Glomerular visceral epithelial cell (primary cell): ENCODE results near the gene PTPRN2.
"Not testable (repeated sequence)": the region's sequence is repeated elsewhere in the genome, so short reads cannot be mapped to it uniquely, and the experiment has no call there.

Experiments used
- DNase-seq: peaks from one replicate; pipeline ENCODE4 v3.0.0-alpha.2; 2016; ENCODE audit errors: extremely low spot score

PTPRN2 gene

DNA sequence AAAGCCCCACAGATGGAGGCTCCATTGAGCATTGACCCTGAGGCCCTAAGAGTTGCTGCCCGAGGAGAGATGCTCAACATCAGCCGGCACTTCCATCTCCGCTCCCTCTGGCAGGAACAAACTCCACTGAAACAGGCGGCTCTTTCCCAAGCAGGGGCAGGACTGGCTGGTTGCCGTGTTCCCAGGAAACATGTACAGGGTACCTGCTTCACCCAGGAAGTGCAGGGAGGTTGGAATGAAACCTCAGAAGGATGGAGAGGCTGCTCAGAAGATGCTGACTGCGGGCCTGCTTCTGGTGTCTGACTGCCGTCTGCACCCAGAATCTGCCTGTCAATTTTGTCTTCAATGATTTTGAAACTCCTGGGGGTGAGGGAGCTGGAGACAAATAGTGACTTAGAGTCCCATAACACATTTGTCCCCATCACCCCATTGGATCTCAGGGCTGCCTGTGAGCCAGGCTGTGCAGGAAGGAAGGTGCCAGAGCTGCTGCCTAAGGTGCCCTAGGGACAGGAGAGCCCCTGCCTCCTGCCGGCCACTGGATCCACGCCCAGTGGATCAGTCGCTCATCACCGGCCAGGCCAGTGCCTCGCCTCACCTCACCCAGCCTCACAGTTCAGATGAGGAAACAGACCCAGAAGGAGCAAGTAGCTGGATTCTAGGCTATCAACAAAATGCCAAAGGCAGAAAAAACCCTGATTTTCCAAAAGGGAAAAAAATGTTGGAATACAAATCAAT lies 237.3 kb downstream of the PTPRN2 start:
- no peak for DNase-seq

DNA sequence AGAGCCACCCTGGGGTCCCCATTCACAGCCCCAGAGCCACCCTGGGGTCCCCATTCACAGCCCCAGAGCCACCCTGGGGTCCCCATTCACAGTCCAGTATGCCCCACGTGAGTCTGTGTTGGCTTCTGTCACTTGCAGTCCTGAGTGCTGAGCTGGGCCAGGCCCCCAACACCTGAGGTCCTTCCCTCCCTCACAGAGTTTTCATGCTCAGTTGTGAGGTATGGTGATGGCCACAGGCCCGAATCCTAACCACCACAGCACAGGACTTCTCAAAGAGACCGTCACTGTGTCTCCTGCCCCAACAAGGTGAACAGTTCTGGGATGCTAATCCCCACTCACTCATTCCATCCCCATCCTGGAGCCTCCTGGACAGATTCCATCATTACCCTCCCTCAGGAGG lies 239.2 kb downstream of the PTPRN2 start:
- no peak for DNase-seq

DNA sequence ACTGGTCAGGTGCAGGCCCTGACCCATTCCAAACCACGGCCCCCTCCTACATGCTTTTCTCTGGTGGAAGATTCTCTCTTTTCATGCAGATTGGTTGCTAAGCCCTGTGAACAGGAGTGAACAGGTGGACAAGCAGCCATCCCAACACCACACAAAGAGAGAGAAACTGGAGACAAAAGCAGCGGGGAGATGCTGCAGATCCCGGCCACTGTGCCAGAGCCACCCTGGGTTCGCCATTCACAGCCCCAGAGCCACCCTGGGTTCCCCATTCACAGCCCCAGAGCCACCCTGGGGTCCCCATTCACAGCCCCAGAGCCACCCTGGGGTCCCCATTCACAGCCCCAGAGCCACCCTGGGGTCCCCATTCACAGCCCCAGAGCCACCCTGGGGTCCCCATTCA lies 239.6 kb downstream of the PTPRN2 start:
- not testable (repeated sequence) for DNase-seq

DNA sequence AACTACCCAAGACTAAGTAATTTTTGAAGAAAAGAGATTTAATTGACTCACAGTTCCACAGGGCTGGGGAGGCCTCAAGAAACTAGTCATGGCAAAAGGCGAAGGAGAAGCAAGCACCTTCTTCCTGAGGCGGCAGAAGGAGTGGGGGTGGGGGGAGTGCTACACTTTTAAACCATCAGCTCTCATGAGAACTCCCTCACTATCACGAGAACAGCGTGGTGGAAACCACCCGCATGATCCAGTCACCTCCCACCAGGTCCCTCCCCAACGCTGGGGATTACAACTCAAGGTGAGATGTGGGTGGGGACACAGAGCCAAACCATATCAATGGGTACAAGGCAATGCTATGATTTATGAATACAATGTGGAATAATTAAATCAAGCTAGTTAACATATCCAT lies 241.9 kb downstream of the PTPRN2 start:
- no peak for DNase-seq

DNA sequence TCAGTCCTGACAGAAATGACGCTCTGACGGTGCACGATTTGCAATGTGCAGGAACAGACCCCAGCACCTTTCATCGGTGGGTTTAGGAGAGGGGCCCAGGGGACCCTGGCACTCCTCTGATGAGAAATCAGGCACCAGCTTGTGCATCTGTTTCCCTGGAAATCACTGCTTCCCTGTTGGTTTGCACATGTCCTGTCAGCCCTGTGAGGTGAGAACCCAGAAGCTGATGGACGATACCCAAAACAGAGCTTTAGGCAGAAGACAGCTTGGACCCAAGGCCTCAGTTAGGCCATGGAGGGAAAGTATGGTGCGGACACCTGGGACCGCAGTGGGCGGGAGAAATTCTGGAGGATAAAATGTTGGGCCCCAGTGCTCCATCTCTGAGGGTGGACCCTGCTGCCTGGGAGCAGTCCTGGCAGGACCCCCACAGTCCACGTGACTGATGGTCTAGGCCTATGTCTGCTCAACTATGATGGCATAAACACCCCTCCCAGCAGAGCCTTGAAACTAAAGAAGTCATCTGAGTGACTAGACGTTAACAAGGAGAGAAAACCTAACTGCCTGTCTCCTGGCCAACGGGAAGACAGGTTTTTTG lies 242.8 kb downstream of the PTPRN2 start:
- DNase-seq = no peak

DNA sequence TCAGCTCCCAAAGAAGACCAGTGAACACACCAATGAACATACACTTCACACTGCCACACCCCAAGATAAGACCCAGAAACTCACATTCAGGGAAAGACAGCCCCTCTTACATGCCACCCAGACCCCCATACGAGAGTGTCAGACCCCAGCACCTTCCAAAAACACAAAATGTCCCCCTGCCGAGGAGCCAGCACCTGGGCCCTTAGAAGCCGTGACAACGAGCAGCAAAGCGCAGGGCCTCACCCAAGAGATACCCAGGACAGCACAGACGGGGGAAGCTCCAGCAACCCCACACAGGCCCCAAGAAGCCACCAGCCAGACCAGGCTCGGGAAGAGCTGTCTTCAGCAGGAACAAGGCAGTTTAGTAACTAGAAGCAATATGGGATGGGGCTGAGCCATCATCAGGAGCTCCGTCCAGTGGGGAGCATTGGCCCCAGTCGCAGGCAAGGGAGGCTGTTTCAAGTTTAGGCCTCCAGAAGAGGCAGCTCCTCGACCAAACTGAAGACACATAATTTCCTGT lies 243.6 kb downstream of the PTPRN2 start:
- DNase-seq = no peak

DNA sequence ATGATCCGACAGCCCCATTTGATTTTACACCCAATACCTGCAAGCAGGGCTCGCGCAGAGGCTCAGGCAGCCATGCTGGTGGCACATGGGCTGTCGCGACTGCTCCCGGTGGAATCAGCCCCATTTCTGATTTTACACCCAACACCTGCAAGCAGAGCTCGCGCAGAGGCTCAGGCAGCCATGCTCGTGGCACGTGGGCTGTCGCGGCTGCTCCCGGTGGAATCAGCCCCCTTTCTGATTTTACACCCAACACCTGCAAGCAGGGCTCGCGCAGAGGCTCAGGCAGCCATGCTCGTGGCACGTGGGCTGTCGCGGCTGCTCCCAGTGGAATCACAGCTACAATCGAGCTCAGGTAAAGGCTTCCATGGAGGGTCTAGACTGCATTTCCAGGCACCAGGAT lies 244.1 kb downstream of the PTPRN2 start:
- no peak for DNase-seq

DNA sequence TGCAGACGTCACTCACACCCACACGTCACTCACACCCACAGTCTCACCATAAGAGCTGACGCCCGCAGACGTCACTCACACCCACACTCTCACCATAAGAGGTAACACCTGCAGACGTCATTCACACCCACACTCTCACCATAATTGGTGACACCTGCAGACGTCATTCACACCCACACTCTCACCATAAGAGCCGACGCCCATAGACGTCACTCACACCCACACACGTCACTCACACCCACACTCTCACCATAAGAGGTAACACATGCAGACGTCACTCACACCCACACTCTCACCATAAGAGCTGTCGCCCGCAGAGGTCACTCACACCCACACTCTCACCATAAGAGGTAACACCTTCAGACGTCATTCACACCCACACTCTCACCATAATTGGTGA lies 246.5 kb downstream of the PTPRN2 start:
- not testable (repeated sequence) for DNase-seq

DNA sequence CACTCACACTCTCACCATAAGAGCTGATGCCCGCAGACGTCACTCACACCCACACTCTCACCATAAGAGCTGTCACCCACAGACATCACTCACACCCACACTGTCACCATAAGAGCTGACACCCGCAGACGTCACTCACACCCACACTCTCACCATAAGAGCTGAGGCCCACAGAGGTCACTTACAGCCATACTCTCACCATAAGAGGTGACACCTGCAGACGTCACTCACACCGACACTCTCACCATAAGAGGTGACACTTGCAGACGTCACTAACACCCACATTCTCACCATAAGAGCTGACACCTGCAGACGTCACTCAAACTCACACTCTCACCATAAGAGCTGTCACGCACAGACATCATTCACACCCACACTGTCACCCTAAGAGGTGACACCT lies 250.7 kb downstream of the PTPRN2 start:
- DNase-seq = not testable (repeated sequence)

DNA sequence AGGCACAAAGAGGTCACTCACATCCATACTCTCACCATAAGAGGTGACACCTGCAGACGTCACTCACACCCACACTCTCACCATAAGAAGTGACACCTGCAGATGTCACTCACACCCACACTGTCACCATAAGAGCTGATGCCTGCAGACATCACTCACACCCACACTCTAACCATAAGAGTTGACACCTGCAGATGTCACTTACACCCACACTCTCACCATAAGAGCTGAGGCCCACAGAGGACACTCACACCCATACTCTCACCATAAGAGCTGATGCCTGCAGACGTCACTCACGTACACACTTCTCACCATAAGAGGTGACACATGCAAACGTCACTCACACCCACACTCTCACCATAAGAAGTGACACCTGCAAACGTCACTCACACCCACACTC lies 255.1 kb downstream of the PTPRN2 start:
- DNase-seq = not testable (repeated sequence)

DNA sequence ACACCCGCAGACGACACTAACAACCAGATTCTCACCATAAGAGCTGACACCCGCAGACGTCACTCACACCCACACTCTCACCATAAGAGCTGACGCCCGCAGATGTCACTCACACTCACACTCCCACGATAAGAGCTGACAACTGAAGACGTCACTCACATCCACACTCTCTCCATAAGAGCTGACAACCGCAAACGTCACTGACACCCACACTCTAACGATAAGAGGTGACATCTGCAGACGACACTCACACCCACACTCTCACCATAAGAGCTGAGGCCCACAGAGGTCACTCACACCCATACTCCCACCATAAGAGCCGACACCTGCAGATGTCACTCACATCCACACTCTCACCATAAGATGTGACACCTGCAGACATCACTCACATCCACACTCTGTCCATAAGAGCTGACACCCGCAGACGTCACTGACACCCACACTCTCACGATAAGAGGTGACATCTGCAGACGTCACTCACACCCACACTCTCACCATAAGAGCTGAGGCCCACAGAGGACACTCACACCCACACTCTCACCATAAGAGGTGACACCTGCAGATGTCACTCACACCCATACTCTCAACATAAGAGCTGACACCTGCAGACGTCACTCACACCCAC lies 255.7 kb downstream of the PTPRN2 start:
- DNase-seq = not testable (repeated sequence)

DNA sequence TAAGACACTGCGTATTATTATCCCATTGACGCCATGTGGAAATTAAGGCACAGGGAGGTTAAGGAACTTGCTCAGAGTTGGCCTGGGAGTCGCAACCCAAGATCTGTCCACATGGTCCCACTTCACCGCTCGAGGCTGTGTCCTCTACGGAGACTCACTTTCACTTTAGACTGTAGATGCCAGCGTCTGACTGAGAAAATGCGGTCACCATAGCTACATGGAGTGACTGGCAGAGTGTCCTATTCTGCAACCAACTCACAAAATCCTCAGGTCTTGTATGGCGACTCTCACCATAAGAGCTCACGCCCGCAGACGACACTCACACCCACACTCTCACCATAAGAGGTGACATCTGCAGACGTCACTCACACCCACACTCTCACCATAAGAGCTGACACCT lies 257.9 kb downstream of the PTPRN2 start:
- no peak for DNase-seq

DNA sequence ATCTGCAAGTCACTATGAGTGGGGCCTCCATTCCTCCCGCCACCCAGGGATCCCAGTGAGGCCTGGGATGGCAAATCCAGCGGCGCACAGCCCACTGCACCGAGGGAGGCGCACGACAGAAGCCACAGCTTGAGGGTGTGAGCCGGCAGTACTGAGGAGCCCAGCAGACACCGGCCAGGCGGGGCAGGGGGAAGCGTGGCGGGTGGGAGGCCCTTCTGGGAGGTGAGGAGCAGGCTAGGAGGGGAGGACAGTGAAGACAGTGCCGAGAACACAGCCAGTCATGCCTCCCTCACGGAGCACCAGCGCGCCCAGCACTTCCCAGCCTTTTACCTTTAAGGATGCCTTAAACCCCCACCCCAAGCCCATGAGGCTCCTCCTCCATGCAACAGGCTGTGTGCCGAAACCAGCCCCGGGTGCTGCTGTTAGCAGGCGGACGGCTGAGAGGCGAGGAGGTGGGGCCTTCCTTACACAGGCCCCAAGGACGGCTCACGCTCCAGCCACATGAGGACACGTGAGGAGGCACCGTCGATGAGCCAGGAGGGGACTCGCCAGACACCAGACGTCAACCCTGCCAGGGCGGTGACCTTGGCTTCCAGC lies 258.5 kb downstream of the PTPRN2 start:
- DNase-seq = no peak

DNA sequence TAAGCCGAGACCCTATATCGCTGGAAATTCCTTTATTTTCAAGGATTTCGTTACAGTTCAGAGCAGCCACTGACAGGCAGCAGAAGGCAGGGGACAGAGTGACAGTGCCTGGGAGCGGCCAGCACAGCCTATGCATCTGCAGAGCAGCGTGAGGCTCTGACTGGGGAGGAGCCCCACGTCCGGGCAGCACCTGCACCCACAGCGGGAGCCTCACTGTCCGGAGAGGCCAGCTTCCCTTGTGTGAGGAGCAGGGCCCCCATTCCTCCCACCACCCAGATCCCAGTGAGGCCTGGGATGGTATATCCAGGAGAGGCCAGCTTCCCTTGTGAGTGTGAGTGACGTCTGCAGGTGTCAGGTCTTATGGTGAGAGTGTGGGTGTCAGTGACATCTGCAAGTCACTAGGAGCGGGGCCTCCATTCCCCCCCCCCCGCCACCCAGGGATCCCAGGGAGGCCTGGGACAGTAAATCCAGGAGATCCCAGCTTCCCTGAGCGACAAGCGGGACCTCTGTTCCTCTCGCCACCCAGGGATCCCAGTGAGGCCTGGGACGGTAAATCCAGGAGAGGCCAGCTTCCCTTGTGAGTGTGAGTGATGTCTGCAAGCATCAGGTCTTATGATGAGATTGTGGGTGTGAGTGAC lies 259.1 kb downstream of the PTPRN2 start:
- DNase-seq = no peak

DNA sequence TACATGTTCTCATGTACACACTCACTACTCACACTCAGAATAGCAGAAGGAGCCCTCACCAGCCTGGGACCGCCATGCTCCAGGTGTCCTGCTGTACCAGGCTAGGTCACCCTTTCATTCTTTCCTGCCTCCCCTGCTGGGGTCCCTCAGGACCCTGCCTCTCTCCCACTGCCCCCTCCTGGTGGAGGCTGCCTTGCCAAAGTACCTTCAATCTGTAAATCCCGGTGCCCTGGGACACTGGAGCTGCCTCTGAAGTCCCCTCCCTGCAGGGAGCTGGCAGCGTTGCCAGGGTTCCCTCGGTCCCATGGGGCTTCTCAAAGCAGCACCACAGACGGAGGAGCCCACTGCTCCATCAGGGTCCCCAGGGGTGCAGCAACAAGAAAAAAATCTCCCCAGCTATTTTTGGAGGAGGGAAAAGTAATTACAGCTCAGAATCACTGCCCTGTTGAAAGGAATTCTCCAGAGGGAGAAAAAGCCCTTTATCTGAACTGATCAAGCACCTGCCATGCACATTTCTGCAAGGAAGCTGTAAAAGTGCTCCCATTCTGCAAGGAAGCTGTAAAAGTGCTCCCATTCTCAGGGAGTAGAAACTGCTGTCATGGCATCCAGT lies 259.9 kb downstream of the PTPRN2 start:
- no peak for DNase-seq

DNA sequence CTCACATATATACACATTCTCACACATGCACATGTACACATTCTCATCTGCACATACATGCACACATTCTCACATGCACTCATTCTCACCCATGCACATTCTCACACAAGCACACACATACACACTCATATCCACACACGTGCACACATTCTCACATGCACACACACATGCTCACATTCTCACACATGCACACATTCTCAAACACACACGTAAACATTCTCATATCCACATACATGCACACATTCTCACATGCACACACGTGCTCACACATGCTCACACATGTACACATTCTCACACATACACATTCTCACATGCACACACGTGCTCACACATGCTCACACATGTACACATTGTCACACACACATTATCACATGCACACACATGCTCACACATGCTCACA lies 260.6 kb downstream of the PTPRN2 start:
- DNase-seq = no peak

DNA sequence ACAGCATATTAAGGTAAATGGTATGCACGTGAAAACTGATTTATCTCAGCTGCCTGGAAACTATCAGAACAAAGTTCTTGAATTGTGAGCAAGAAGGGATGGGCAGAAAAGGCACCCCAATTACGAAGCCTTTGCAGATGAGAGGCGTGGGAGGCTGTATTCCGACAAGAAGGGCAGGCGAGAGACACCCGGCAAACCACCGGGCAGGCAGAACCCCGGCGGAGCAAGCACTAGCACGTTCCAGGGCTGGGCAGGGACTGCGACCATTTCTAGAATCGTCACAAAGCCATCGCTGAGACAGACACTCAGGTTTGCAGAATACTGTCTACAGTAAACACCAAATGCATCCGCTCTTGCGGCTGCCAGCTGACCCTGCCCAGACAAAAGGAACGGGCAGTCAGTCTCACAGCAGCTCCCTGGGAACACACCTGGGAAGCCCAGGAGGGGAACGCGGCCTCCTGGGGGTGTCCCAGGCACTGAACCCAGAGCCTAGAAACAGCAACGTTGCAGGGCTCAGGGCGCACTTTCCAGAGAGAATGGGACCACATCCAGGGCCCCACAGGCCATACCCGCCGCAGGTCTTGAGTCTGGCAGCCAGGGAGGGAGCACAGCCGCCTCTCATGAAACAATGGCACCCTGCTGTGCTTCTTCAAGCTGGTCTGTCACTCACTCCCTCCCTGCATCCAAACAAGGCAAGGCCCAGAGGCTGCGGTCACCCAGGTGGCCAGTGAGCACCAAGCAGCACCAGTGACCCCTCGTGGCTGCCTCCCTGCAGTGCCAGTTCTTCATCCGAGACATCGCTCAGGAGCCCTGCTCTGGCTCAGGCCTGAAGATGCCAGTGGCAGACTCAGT lies 261.9 kb downstream of the PTPRN2 start:
- no peak for DNase-seq

DNA sequence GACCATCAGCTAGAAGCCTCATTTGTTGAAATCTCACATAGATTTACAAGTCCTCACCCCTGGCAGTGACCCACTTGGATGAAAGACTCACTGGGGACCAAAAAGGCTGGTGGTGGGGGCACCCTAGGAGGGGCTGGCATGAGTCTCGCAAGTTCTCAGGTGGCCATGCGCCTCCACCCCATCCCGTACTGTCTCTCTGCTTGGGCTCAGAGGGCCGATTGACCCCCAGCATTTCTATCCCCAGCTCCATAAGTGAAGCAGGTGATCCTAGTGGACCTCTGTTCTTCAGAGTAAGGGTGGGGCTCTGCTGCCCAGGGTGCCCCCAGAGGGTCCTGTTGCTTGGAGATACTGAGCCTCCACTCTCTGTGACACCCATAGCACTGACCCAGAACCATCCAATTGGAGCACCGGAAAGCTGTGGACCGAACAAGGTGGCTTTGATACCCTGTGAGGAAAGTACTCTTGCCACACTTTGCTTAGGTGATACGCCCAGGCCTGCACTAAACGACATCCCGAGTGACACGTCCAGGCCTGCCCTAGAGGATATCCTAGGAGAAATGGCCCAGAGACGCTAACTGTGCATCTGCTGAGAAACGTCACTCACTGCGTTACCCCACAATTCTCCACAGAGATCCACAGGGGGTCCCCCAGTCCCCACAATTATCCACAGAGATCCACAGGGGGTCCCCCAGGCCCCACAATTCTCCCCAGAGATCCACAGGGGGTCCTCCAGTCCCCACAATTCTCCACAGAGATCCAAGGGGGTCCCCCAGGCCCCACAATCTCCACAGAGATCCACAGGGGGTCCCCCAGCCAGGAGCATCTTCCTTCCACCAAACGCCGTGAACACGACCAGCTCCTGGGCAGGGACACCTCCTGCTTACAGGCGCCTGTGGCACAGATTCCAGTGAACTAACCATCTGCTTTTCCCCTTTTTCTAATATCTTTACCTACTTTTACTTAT lies 262.9 kb downstream of the PTPRN2 start:
- no peak for DNase-seq

DNA sequence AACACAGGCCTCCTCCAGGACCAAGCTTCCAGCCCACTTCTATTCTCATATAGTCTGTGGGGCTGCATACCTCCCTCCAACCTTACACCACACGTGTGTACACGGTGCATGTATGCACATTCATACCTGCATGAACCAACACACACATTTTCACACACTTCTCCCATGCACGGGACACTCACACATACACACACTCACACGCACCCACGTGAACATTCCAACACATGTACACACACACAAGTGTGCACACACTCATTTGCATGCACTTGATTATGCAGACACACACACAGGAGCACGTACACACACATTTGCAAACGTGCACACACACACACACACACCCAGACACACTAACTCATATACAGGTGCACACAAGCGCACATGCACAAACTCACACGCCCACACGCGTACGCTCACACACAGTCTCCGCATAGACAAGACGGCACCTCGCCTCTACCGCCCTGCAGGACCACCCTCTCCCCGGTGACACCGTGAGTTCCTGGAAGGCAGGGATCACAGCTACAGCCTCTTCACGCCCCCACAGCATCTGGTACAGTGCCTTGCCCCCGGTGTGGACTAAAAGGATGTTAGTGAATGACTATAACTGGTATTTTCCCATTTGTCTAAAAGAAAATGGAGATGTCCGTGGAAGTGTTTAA lies 263.8 kb downstream of the PTPRN2 start:
- no peak for DNase-seq
